Loucy (cell line): ENCODE data around the gene ANO6.

Experiments used
- H2AFZ ChIP-seq: fragments of 200-600 bp; sonication (generic); 2 replicates; pipeline ENCODE4 v1.6.0; 2016; ENCODE audit warnings: antibody characterized with exemption, mild to moderate bottlenecking, low read length, moderate library complexity
- H3F3A ChIP-seq: fragments of 200-600 bp; 2 replicates; pipeline ENCODE4 v1.6.0; 2016; ENCODE audit warnings: antibody characterized with exemption, low read depth, mild to moderate bottlenecking
- H3K27me3 ChIP-seq: fragments of 200-600 bp; sonication (generic); 2 replicates; pipeline ENCODE4 v1.6.1; 2014; ENCODE audit warnings: low read length, mild to moderate bottlenecking; ENCODE audit not compliant: insufficient read depth, poor library complexity, severe bottlenecking
- H3K36me3 ChIP-seq: fragments of 200-600 bp; sonication (generic); 2 replicates; pipeline ENCODE4 v1.6.1; 2016; ENCODE audit warnings: low read length; ENCODE audit not compliant: insufficient read depth
- H3K4me1 ChIP-seq: fragments of 200-600 bp; sonication (generic); 2 replicates; pipeline ENCODE4 v1.5.1; 2014; ENCODE audit warnings: low read length, mild to moderate bottlenecking; ENCODE audit not compliant: insufficient read depth, poor library complexity, severe bottlenecking
- H3K4me2 ChIP-seq: fragments of 200-600 bp; sonication (generic); 2 replicates; pipeline ENCODE4 v1.6.0; 2014; ENCODE audit warnings: antibody characterized with exemption, low read length, low read depth, mild to moderate bottlenecking; ENCODE audit not compliant: poor library complexity, severe bottlenecking
- H3K4me3 ChIP-seq: fragments of 200-600 bp; sonication (generic); 2 replicates; pipeline ENCODE4 v1.5.1; 2014; ENCODE audit warnings: low read length, mild to moderate bottlenecking, mixed read lengths; ENCODE audit not compliant: poor library complexity, severe bottlenecking
- H3K79me2 ChIP-seq: fragments of 200-600 bp; sonication (generic); 2 replicates; pipeline ENCODE4 v1.6.1; 2014; ENCODE audit warnings: low read length; ENCODE audit not compliant: insufficient read depth
- H3K9ac ChIP-seq: fragments of 200-600 bp; sonication (generic); 2 replicates; pipeline ENCODE4 v1.6.0; 2014; ENCODE audit warnings: mild to moderate bottlenecking, low read depth, low read length, moderate library complexity; ENCODE audit not compliant: poor library complexity, severe bottlenecking
- H3K9me2 ChIP-seq: fragments of 200-600 bp; sonication (generic); replicated peaks from 2 replicates; pipeline ENCODE4 v1.6.1; 2016; ENCODE audit warnings: low read depth, low read length, mixed read lengths
- H3K9me3 ChIP-seq: fragments of 200-600 bp; sonication (generic); 2 replicates; pipeline ENCODE4 v1.6.1; 2014; ENCODE audit warnings: mild to moderate bottlenecking, antibody characterized with exemption, low read length, low read depth; ENCODE audit not compliant: insufficient read depth
- H4K20me1 ChIP-seq: fragments of 200-600 bp; sonication (generic); 2 replicates; pipeline ENCODE4 v1.6.0; 2014; ENCODE audit warnings: antibody characterized with exemption, low read length, mild to moderate bottlenecking; ENCODE audit not compliant: insufficient read depth, poor library complexity, severe bottlenecking
- CTCF ChIP-seq: fragments of 200-600 bp; sonication (generic); conservative IDR thresholded peaks from 2 replicates; pipeline ENCODE4 v1.5.1; 2014; ENCODE audit warnings: mild to moderate bottlenecking, antibody characterized with exemption, low read length
- EZH2phosphoT487 ChIP-seq: fragments of 200-600 bp; IDR thresholded peaks from 2 replicates; pipeline ENCODE4 v1.6.1; 2018; ENCODE audit warnings: antibody characterized with exemption, mild to moderate bottlenecking, moderate library complexity, borderline replicate concordance

Gene ANO6

GRCh38 chr12:45336762-45337596 is 121.1 kb downstream of the ANO6 start:
- H3K79me2 ChIP-seq = no peaks in the 10 kb centered on the region
- H3F3A ChIP-seq = no peaks in the 10 kb centered on the region
- H3K4me1 ChIP-seq = no peaks in the 10 kb centered on the region
- TF ChIP-seq EZH2phosphoT487 = no peak
- no peak for TF ChIP-seq CTCF
- H3K4me2 ChIP-seq = no peak overlapping the region
- H4K20me1 ChIP-seq = no peaks in the 10 kb centered on the region
- no peak overlapping the region for H2AFZ ChIP-seq
- H3K4me3 ChIP-seq = no peak overlapping the region
- no peaks in the 10 kb centered on the region for H3K9me2 ChIP-seq
- H3K9me3 ChIP-seq = no peaks in the 10 kb centered on the region
- H3K27me3 ChIP-seq = no peaks in the 10 kb centered on the region
- no peak overlapping the region for H3K9ac ChIP-seq
- H3K36me3 ChIP-seq = peaks cover 21% of the 10 kb centered on the region; the same call in 1 of the 2 replicates

- TF ChIP-seq CTCF (no peak), EZH2phosphoT487 (no peak)
- Histone ChIP-seq H3K9ac (no peak overlapping the region), H3F3A (no peaks in the 10 kb centered on the region), H3K27me3 (no peaks in the 10 kb centered on the region), H3K9me2 (no peaks in the 10 kb centered on the region), H3K4me1 (no peaks in the 10 kb centered on the region), H3K36me3 (peaks cover 13% of the 10 kb centered on the region; the same call in 1 of the 2 replicates), H3K9me3 (no peaks in the 10 kb centered on the region), H3K4me2 (no peak overlapping the region), H2AFZ (no peak overlapping the region), H3K4me3 (no peak overlapping the region), H3K79me2 (no peaks in the 10 kb centered on the region), H4K20me1 (no peaks in the 10 kb centered on the region)
Measured at GRCh38 chr12:45337835-45338234, 121.9 kb downstream of the ANO6 start.

- Histone ChIP-seq H3K4me3 (no peak overlapping the region), H3K27me3 (no peaks in the 10 kb centered on the region), H4K20me1 (no peaks in the 10 kb centered on the region)
Measured at GRCh38 chr12:45338272-45338671, 122.4 kb downstream of the ANO6 start.

More at GRCh38 chr12:45338272-45338671, 122.4 kb downstream of the ANO6 start:
- Histone ChIP-seq H3K79me2 (no peaks in the 10 kb centered on the region), H2AFZ (no peak overlapping the region), H3K4me1 (no peaks in the 10 kb centered on the region), H3K4me2 (no peak overlapping the region), H3F3A (no peaks in the 10 kb centered on the region), H3K9me2 (no peaks in the 10 kb centered on the region), H3K9me3 (no peaks in the 10 kb centered on the region), H3K9ac (no peak overlapping the region), H3K36me3 (peaks cover 11% of the 10 kb centered on the region; the same call in 1 of the 2 replicates)
- no peak for TF ChIP-seq EZH2phosphoT487
- TF ChIP-seq CTCF = no peak
